Endothelial cell of umbilical vein (primary cell): ENCODE results near the gene FGA. TPM values are rescaled to one million over a fixed set of nuclear protein-coding genes. Genes with fewer than 3 reads are reported as not detected.
"Not testable (repeated sequence)": the region's sequence is repeated elsewhere in the genome, so short reads cannot be mapped to it uniquely, and the experiment has no call there.

ENCODE experiments used
- BruUV-seq: library from RNA; stranded (reverse); fragments of 400-500 nt; replicated peaks from 2 replicates; lab custom pipeline; 2021; lab: Mats Ljungman, UMichigan
- CTCF ChIA-PET: fragments of 300-600, 350-600 bp; sonication (Branson Sonifier 250); formaldehyde crosslinking; loops from one replicate; lab custom pipeline; 2021; ENCODE audit warnings: antibody characterized with exemption, inconsistent platforms; lab: Charles Lee
- POLR2A ChIA-PET: fragments of 300-600, 350-600 bp; sonication (Branson Sonifier 250); formaldehyde crosslinking; loops from one replicate; lab custom pipeline; 2021; ENCODE audit warnings: antibody characterized with exemption, inconsistent platforms; lab: Charles Lee
- DNase-seq: peaks from one replicate; pipeline ENCODE4 v3.0.0-alpha.2; 2011; ENCODE audit warnings: low read depth, low spot score
- FAIRE-seq: peaks from 2 replicates; lab custom pipeline; 2011; peaks lifted over from hg19 to GRCh38; lab: Jason Lieb, UNC
- H2AFZ ChIP-seq: 2 replicates; pipeline ENCODE4 v1.6.0; 2012; ENCODE audit warnings: low read depth, low read length, control low read depth, inconsistent platforms
- H3K27ac ChIP-seq: 2 replicates; pipeline ENCODE4 v1.5.1; 2011; ENCODE audit warnings: low read depth, mild to moderate bottlenecking, control low read depth, low read length, moderate library complexity; ENCODE audit not compliant: insufficient read depth
- H3K27me3 ChIP-seq, 2 experiments: 2 replicates each; pipeline versions ENCODE4 v1.6.0 to v1.6.1; 2011; ENCODE audit warnings: low read length in 2 of 2, mixed read lengths in 1 of 2; ENCODE audit not compliant: control insufficient read depth in 2 of 2, insufficient read depth in 2 of 2
- H3K36me3 ChIP-seq, 2 experiments: 2 replicates in 1 of 2; 3 replicates in 1 of 2; pipeline ENCODE4 v1.5.1; 2011; ENCODE audit warnings: low read length in 2 of 2, mild to moderate bottlenecking in 1 of 2, moderate library complexity in 1 of 2; ENCODE audit not compliant: control insufficient read depth in 2 of 2, insufficient read depth in 2 of 2; ENCODE audit errors: extremely low read depth in 1 of 2
- H3K4me1 ChIP-seq: 3 replicates; pipeline ENCODE4 v1.5.1; 2011; ENCODE audit warnings: mild to moderate bottlenecking, low read length; ENCODE audit not compliant: control insufficient read depth, insufficient read depth; ENCODE audit errors: extremely low read depth
- H3K4me2 ChIP-seq: 2 replicates; pipeline ENCODE4 v1.6.1; 2011; ENCODE audit warnings: low read length, control low read depth, mixed read lengths; ENCODE audit not compliant: insufficient read depth
- H3K4me3 ChIP-seq, 3 experiments: fragments of 200-600 bp in 1 of 3; sonication (generic), shearing (Covaris generic) in 1 of 3; replicated peaks in 1 of 3; 2 replicates each; pipeline ENCODE4 v1.5.1; 2011 to 2016; ENCODE audit warnings: control low read depth in 3 of 3, low read length in 3 of 3, mild to moderate bottlenecking in 2 of 3, inconsistent platforms in 1 of 3, low read depth in 1 of 3, moderate library complexity in 1 of 3; ENCODE audit not compliant: insufficient read depth in 1 of 3
- H3K79me2 ChIP-seq: 2 replicates; pipeline ENCODE4 v1.6.0; 2012; ENCODE audit warnings: low read length, inconsistent platforms; ENCODE audit not compliant: control insufficient read depth, insufficient read depth
- H3K9ac ChIP-seq: replicated peaks from 2 replicates; pipeline ENCODE3; 2011; ENCODE audit warnings: low read length, control low read depth; ENCODE audit not compliant: insufficient read depth; ENCODE audit errors: extremely low read depth
- H3K9me1 ChIP-seq: replicated peaks from 3 replicates; pipeline ENCODE4 v1.6.0; 2011; ENCODE audit warnings: mild to moderate bottlenecking, low read length; ENCODE audit not compliant: control insufficient read depth, insufficient read depth; ENCODE audit errors: extremely low read depth
- H3K9me3 ChIP-seq: replicated peaks from 2 replicates; pipeline ENCODE4 v1.5.1; 2012; ENCODE audit warnings: low read length, inconsistent platforms; ENCODE audit not compliant: control insufficient read depth, insufficient read depth
- H4K20me1 ChIP-seq: replicated peaks from 2 replicates; pipeline ENCODE3; 2011; ENCODE audit warnings: mild to moderate bottlenecking, low read length; ENCODE audit not compliant: control insufficient read depth, insufficient read depth; ENCODE audit errors: extremely low read depth
- EZH2 ChIP-seq: IDR thresholded peaks from 2 replicates; pipeline ENCODE4 v1.6.1; 2012; ENCODE audit warnings: borderline replicate concordance, low read depth, mild to moderate bottlenecking, moderate library complexity, low read length, inconsistent platforms; ENCODE audit not compliant: severe bottlenecking
- FOS ChIP-seq: IDR thresholded peaks from 2 replicates; pipeline ENCODE4 v1.6.1; 2011; ENCODE audit warnings: mild to moderate bottlenecking, low read length, moderate library complexity, borderline replicate concordance; ENCODE audit not compliant: insufficient read depth
- GATA2 ChIP-seq: IDR thresholded peaks from 2 replicates; pipeline ENCODE4 v1.7.0; 2011; ENCODE audit warnings: low read depth, mild to moderate bottlenecking, moderate library complexity, mixed read lengths, low read length; ENCODE audit not compliant: insufficient read length, insufficient read depth
- POLR2A ChIP-seq: IDR thresholded peaks from 2 replicates; pipeline ENCODE4 v1.6.1; 2012; ENCODE audit warnings: low read depth, mild to moderate bottlenecking, control low read depth, low read length
- dilution Hi-C: fragments of 300-500 bp; cut with MboI; formaldehyde crosslinking; loops from one replicate; pipeline ENCODE4 v1.15.0; 2019; ENCODE audit warnings: low sequenced_read_pairs; ENCODE audit not compliant: extremely low pct_ligation_motif_present
- intact Hi-C: fragments of 100-400 bp; cut with micrococcal nuclease; formaldehyde crosslinking; loops from one replicate; pipeline ENCODE4 v1.10.0; 2022
- polyA plus RNA-seq, 4 experiments: library from polyadenylated mRNA; depleted of rRNA in 3 of 4; stranded (reverse) in 3 of 4; unstranded in 1 of 4; fragments of >200 nt; gene quantifications; 2 replicates each; pipeline versions ENCODE4 v1.2.1 to v1.2.3, GENCODE V29; 2011 to 2012; ENCODE audit warnings: missing spikeins in 1 of 4
- total RNA-seq: library from RNA; stranded (reverse); gene quantifications from 2 replicates; pipeline ENCODE4 v1.2.3, GENCODE V29; 2021
- TF ChIP-seq, protein P1 (sequence below), 2 donors: IDR thresholded peaks; 1 replicate in 1 of 2; 2 replicates in 1 of 2; pipeline ENCODE4 v1.5.1; 2011; ENCODE audit warnings: low read length in 2 of 2, mild to moderate bottlenecking in 2 of 2, moderate library complexity in 2 of 2, control low read depth in 1 of 2, inconsistent platforms in 1 of 2, low read depth in 1 of 2; ENCODE audit not compliant: insufficient read depth in 1 of 2; ENCODE audit errors: extremely low read depth in 1 of 2
- TF ChIP-seq, protein P2 (sequence below): IDR thresholded peaks from 2 replicates; pipeline ENCODE4 v1.6.1; 2011; ENCODE audit not compliant: insufficient read depth, insufficient read length

Gene FGA
- total and polyA plus RNA-seq, 2 donors (not counting 3 experiments of a cell fraction or from before 2014, with no cell fraction given) = not detected

DNA sequence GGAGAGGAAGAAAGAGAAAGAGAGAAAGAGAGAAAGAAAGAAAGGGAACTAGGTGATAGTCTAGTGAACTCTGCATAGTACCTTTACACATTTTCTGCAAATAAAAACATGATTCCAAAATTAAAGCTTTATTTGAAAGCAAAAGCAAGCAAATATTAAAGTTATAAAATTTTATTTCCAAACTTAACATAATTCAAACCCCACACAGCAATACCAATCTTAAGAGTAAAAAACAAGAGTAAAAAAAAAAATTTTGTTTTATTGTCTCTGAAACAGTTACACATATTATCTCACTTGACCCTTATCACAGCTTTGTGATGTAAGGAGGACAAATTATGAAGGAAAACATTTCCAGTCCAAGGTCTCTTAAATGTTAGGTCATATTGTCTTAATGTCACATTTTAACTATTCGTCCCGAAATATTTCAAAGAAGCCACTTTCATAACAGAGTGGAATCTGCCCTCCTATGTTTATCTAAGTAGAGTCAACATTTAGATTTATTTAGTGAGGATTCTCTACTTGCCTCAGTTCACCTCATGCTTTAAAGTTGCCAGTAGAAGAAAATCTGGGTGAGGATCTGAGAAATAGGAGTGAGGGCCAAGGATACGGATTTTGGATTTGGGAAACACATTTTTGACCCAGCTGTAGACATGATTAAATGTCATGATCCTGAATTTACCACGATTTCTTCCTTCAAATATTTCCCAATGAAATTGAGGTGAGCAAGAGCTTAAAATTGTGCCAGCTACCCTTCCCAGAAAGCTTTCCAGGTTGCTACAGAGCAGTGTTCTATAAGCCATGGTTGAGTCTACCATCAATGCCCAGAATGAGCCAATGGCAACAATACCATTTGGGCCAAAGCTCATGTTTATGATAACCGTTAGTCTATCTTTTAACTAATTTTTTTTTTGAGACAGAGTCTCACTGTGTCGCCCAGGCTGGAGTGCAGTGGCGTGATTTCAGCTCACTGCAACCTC is 7.5 kb upstream of the FGA start:
- no peak overlapping the region for H3K9ac ChIP-seq
- dilution Hi-C loops (no loop called here), intact Hi-C loops (no loop called here)
- ChIA-PET POLR2A (no interaction called here), CTCF (interaction anchor here (1.3 kb wide), 1 partner anchor 21 kb away, joined by 4 read pairs; no protein-coding TSS in a partner anchor)
- H4K20me1 ChIP-seq = no peaks in the 10 kb centered on the region
- DNase-seq = no peak
- H3K4me2 ChIP-seq = no peak overlapping the region
- H3K9me3 ChIP-seq = no peaks in the 10 kb centered on the region
- no peak overlapping the region for H3K27ac ChIP-seq
- no peaks in the 10 kb centered on the region for H3K79me2 ChIP-seq
- H3K9me1 ChIP-seq = no peaks in the 10 kb centered on the region
- H2AFZ ChIP-seq = no peak overlapping the region
- BruUV-seq = no TSS peak
- no peaks in the 10 kb centered on the region for H3K4me1 ChIP-seq
- FAIRE-seq = no peak
- H3K36me3 ChIP-seq = no peaks in the 10 kb centered on the region
- no peak overlapping the region for H3K4me3 ChIP-seq
- TF ChIP-seq GATA2 = no peak
- no peak for TF ChIP-seq EZH2
- TF ChIP-seq POLR2A = no peak
- no peak for TF ChIP-seq FOS
- TF ChIP-seq, protein P1, sequence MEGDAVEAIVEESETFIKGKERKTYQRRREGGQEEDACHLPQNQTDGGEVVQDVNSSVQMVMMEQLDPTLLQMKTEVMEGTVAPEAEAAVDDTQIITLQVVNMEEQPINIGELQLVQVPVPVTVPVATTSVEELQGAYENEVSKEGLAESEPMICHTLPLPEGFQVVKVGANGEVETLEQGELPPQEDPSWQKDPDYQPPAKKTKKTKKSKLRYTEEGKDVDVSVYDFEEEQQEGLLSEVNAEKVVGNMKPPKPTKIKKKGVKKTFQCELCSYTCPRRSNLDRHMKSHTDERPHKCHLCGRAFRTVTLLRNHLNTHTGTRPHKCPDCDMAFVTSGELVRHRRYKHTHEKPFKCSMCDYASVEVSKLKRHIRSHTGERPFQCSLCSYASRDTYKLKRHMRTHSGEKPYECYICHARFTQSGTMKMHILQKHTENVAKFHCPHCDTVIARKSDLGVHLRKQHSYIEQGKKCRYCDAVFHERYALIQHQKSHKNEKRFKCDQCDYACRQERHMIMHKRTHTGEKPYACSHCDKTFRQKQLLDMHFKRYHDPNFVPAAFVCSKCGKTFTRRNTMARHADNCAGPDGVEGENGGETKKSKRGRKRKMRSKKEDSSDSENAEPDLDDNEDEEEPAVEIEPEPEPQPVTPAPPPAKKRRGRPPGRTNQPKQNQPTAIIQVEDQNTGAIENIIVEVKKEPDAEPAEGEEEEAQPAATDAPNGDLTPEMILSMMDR (IDR thresholded peaks at IDR 0.05; ENCODE audit: extremely low read depth in 1 of 2, insufficient read depth in 1 of 2, low read depth in 1 of 2, low read length in 2 of 2) = no peak
- TF ChIP-seq, protein P2, sequence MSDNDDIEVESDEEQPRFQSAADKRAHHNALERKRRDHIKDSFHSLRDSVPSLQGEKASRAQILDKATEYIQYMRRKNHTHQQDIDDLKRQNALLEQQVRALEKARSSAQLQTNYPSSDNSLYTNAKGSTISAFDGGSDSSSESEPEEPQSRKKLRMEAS = no peak
- H3K27me3 ChIP-seq = no peaks in the 10 kb centered on the region

DNA sequence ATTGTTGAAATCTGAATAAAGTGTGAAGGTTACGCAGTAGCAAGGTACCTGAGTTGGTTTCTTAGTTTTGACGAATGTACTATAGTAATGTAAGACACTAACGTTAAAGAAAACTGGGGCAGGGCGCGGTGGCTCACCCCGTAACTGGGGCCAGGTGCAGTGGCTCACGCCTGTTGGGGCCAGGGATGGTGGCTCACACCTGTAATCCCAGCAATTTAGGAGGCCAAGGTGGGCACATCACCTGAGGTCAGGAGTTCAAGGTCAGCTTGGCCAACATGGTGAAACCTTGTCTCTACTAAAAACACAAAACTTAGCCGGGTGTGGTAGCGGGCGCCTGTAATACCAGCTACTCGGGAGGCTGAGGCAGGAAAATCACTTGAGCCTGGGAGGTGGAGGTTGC is 6.7 kb upstream of the FGA start:
- CTCF ChIA-PET, H3K27me3 ChIP-seq, POLR2A ChIA-PET, DNase-seq, dilution Hi-C loops, H3K4me3 ChIP-seq, BruUV-seq, H3K4me1 ChIP-seq, H4K20me1 ChIP-seq, H3K9me1 ChIP-seq, H3K9me3 ChIP-seq, H2AFZ ChIP-seq, intact Hi-C loops, H3K36me3 ChIP-seq, H3K27ac ChIP-seq, FAIRE-seq, H3K79me2 ChIP-seq, H3K9ac ChIP-seq, H3K4me2 ChIP-seq: not testable (repeated sequence)
